HG03439 (cell line): Measurements from ENCODE around the gene HYAL1.

Source experiments
- ATAC-seq: cut with Tn5 transposase; IDR thresholded peaks from one replicate; pipeline ENCODE4 v1.9.1; 2021; ENCODE audit warnings: mild to moderate bottlenecking, moderate library complexity; ENCODE audit not compliant: unreplicated experiment

Gene HYAL1

GRCh38 chr3:50303013-50303815 is at the start of gene HYAL1:
HYAL1 (minus strand) TSS chr3:50303574; CDS start chr3:50302956, 618 bp downstream.
- ATAC-seq = no peak

GRCh38 chr3:50352781-50353180 is 49.4 kb upstream of the HYAL1 start:
- no peak for ATAC-seq

- ATAC-seq = no peak
These were observed 47.9 kb upstream of the HYAL1 start for GRCh38 chr3:50351323-50351697.

GRCh38 chr3:50350527-50351322 is 47.4 kb upstream of the HYAL1 start, which contains the start of the genes CYB561D2 and NPRL2:
CYB561D2 (plus strand) TSS chr3:50350862; CDS start chr3:50351434, 572 bp downstream.
NPRL2 (minus strand) TSS chr3:50350775; CDS start chr3:50350652, 123 bp downstream.
- peak; percentile 73 for ATAC-seq

GRCh38 chr3:50350213-50350526 is 46.8 kb upstream of the HYAL1 start:
- no peak for ATAC-seq

- ATAC-seq = no peak
These were observed 43.9 kb upstream of the HYAL1 start for GRCh38 chr3:50347187-50347813.

GRCh38 chr3:50345586-50346234 is 42.3 kb upstream of the HYAL1 start, which contains the start of gene ZMYND10:
ZMYND10 (minus strand) TSS chr3:50345732; CDS start chr3:50345579, 153 bp downstream.
- ATAC-seq = no peak

- no peak for ATAC-seq
These were observed 41.6 kb upstream of the HYAL1 start for GRCh38 chr3:50345008-50345407.

- no peak for ATAC-seq
These were observed 39.6 kb upstream of the HYAL1 start for GRCh38 chr3:50342813-50343633.

- no peak for ATAC-seq
These were observed 38.7 kb upstream of the HYAL1 start for GRCh38 chr3:50341996-50342650.

- ATAC-seq = no peak
These were observed 38.2 kb upstream of the HYAL1 start for GRCh38 chr3:50341537-50341936.

- ATAC-seq = no peak
These were observed 37.3 kb upstream of the HYAL1 start, which contains the start of gene RASSF1 for GRCh38 chr3:50340448-50341329. RASSF1 (minus strand) TSS chr3:50340836; CDS start chr3:50340805, 31 bp downstream.

GRCh38 chr3:50340147-50340447 is 36.7 kb upstream of the HYAL1 start:
- no peak for ATAC-seq

GRCh38 chr3:50339485-50340146 is 36.2 kb upstream of the HYAL1 start:
- no peak for ATAC-seq

- ATAC-seq = no peak
These were observed 35.6 kb upstream of the HYAL1 start for GRCh38 chr3:50338965-50339364.

- ATAC-seq = peak; percentile 76
These were observed 33.9 kb upstream of the HYAL1 start for GRCh38 chr3:50337175-50337861.

- peak; percentile 31 for ATAC-seq
These were observed 33.2 kb upstream of the HYAL1 start for GRCh38 chr3:50336452-50337174.
